ENCODE measurements around the gene ST6GAL2.

GRCh38 chr2:106866641-106867040 is 19.3 kb downstream of the ST6GAL2 start:
- TF ChIP-seq CTCF (IDR thresholded peaks at IDR 0.05; ENCODE audit: control extremely low read depth in 1 of 3, insufficient read depth in 1 of 3, low read depth in 1 of 3, low read length in 3 of 3) (no peak), BRCA1 (IDR thresholded peaks at IDR 0.05; ENCODE audit: low read depth, low read length) (no peak), NANOG (IDR thresholded peaks at IDR 0.05; ENCODE audit: insufficient read depth, low read depth, low read length, poor library complexity, severe bottlenecking) (no peak), CHD2 (IDR thresholded peaks at IDR 0.05; ENCODE audit: low read length) (no peak), EP300 (IDR thresholded peaks at IDR 0.05; ENCODE audit: borderline replicate concordance in 1 of 2, low read depth in 2 of 2, low read length in 2 of 2) (no peak), CREB1 (IDR thresholded peaks at IDR 0.05) (no peak)

Data from H1 (cell line).